ENCODE results near the gene KCP.

The KCP gene

DNA sequence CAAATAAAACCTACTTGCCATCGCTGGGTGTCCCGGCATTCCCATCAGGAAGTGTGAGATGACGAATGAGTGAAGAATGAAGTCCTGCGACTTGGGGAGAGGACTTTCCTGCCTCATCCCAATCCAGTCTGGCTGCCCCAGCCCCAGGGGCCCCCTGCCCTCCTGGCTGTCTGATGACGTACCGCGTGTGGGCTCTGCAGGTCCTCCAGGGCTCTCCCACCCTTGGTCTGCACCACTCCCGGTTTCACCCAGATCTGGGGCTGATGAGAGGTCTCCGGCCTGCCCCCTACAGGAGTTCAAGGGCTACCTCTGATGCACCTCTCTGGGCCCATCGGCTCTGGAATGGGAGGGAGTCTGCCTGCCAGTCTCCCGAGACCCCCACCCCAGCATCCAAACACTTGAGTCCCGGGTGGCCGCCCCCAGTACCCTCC lies 38.1 kb downstream of the KCP start:
- no peak for DNase-seq (ENCODE audit: low read depth)

DNA sequence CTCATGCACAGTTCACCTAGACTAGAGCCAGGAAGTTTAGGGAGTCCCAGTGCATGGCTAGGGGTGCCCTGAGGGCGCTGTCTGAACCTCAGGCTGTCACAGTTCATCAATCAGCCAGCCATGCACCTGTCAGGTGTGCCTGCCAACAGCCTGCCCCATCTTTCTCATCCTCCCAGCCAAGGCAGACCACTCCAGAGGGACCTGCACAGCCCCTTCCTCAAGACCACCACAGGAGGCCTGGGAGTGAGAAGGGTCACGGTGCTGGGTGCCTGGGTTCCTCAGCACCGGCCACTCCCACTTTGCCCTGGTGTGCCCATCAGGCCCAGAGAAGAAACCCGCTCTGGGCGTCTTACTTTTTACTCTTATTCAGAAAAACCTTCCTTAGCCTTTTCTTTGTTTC lies 39.5 kb downstream of the KCP start:
- DNase-seq (ENCODE audit: low read depth), result no peak

DNA sequence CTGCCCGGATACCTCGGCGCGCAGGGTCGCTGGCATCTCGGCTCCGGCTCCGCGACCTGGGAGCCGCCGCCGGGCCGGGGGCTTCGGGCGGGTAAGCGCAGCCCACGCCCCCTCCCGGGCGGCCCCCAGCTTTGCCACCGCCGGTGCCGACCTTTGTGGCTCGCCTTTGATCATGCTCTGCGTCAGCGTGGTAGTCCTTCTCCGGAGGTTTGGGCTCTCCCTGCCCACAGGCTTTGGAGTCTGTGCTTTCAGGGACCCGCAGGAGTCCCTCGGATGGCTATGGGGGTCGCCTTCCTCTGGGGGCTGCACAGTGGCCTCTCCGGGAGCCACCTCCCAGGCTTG lies 40.6 kb downstream of the KCP start:
- no peak for DNase-seq (ENCODE audit: low read depth)

DNA sequence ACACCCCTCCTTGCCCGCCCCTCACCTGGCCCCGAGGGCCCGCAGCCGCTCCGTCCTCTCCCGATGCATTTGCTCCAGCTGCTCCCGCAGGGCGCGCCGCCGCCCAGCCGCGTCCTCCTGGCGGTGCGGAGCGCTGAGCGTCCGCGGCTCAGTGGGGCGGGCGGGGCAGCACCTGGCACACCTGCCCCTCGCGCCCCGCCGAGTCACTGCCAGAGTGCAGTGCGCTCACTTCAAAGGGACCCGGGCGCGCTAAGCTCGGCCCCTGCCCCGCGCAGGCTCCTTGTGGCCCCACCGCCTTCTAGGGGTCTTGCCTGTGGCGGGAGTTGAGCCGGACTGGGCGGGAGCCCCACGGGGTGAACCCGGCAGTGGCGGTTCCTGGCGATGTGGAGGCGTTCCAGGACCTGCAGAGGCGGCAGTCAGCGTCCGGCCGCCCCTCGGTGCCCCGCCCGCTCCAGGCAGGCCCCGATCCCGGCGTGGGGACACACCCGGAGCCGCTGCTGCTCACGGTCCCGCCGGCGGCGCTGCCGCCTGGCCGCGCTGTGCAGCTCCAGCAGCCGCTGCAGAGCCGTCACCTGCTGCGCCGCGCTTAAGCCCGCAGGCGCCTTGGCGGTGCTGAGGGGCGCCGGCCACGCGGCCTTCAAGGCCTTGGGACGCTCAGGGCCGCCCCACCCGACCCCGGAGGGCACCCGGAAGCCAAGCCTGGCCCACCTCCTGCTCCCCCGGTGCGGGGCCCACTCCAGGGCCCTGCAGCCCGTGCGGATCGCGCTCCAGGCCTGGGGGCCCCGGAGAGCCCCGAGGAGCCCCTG lies 41.2 kb downstream of the KCP start:
- no peak for DNase-seq (ENCODE audit: low read depth)

DNA sequence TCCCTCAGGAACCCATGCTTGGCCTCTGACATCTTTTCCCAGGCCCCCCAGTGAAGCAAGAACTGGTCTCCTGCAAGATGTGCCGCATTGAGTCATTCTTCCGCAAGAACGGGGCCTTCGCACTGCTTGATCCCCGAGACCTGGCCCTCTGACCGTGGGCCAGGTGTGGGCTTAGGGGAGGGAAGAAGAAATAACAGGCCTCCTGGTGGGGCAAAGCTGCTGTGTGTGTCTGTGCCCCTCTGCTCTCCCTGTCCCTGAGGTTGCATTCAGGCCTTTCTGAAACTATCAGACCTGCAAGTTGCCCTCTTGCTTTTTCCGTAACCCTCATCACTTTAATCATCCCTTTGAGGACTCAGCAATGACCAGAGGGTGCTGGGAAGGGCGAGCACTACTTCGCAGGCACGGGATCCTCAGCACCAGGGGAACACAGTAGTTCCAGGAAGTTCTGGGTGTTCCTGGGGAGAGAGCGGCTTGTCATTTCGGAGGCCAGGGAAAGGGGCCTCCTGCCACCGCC lies 41.8 kb downstream of the KCP start:
- no peak for DNase-seq (ENCODE audit: low read depth)

DNA sequence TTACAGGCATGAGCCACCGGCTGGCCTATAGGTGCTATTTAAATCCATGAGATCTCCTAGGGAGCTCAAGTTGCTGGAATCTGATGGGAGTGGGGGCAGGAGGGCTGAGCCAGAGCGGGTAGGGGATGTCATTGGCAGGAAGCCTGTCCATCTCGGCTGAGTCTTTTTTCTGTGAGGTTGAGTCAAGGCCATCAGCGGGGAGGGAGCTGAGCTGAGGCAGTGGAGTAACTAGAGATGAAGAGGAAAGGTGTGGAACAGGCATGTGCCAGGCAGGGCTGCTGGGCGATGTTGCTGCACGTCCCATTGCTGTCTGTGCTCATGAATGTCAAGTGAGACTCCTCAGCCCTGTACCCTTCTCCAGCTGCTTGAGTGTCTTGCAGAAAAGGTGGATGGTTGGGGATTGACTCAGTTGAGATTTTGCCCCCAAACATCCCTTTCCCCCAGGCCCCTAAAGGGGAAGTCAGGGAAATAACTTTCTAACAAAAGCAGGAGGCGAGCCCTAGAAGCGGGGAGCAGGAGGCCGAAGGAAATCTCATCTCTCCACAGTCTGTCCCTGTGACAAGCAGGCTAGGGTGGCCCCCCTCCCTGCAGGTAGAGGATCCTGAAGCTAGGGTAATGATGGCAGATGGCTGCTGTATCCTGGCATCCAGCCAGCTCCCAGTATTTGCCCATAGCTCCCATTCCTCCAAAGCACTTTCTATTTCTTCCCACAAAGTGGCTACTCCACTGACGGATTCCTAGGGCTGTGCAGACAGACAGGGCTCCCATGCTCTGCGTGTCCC lies 42.5 kb downstream of the KCP start:
- no peak for DNase-seq (ENCODE audit: low read depth)

DNA sequence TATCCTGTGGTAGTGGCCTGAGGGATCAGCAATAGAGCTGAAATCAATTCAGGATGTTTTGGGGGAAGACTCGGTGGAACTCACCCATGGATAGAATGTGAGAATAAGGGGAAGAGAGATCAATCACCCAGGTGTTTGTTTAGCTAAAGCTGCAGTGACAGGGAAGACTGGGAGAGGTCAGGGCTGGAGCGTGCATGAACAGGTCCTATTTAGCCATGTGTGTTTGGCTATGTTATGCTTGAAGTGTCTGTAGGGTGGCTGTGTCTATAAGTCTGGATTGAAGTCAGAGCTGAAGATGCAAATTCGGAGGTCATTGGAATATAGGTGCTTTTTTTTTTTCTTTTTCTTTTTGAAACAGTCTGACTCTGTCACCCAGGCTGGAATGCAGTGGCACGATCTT lies 43.3 kb downstream of the KCP start:
- DNase-seq (ENCODE audit: low read depth), result no peak

DNA sequence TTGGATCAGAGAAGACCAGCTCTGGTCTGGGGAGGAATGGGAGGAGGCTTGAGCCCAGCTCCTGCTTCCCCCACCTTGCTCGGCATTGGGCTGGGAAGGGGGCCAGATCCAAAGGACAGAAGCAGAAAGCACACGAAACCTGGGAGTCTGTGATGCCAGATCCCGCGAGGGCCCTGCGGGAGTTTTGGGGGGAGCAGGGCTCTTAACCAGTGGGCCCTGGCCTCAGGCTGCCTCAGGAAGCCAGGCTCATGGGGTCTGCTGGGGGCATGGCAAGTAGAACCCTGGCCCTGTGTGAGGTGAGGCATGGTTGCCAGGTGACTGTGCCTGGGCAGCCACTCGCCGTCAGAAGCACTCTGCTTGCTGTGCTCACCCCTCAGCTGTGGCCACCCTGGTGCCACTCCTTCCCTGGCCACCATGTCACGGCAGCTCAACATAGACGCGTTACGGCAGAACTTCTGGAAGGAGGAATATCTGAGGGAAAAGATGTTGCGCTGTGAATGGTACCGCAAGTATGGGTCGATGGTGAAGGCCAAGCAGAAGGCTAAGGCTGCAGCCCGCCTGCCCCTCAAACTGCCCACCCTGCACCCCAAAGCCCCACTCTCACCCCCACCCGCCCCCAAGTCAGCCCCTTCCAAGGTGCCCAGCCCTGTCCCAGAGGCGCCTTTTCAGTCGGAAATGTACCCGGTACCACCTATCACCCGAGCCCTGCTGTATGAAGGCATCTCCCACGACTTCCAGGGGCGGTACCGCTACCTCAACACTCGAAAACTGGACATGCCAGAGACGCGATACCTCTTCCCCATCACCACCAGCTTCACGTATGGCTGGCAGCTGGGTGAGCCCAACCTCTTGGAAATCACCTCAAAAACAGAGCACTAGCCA lies 44.3 kb downstream of the KCP start:
- no peak for DNase-seq (ENCODE audit: low read depth)

DNA sequence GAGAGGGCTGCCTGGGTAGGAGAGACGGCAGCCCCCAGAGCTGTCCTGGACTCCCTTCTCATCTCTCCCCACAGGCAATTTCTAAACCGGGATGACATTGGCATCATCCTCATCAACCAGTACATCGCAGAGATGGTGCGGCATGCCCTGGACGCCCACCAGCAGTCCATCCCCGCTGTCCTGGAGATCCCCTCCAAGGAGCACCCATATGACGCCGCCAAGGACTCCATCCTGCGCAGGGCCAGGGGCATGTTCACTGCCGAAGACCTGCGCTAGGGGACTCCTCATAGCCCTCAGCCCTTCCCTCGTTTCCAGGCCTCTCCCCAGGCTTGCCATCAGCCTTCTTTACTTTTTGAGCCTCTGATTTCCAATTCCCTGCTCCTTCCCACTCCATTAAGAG lies 45.2 kb downstream of the KCP start:
- DNase-seq (ENCODE audit: low read depth), result no peak

DNA sequence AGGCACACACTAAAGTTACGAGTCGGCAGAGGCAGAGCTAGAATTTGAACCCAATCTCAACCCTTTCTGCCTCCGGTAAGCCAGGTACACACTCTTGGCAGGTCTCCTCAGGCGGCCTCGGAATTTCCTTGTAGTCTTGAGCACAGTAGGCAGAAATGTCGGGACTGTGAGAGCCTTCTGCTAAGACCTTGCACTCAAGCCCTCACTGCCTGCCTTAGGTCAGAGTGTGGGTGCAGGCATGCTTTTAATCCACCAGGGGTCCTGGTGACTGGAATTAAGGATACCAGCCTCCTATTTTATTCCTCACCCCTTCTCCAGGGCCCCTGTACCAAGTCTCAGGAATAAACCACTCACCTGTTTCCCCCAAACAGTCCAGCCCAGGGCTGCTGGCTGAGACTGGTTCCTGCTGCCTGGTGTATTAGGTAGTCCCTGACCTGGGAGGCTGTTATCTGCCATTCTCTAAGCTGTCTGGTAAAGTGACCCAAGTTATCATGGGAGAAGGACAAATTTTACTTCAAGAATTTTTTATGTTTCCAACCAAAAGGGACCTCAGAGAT lies 47.0 kb downstream of the KCP start:
- DNase-seq (ENCODE audit: low read depth), result peak; percentile 32

DNA sequence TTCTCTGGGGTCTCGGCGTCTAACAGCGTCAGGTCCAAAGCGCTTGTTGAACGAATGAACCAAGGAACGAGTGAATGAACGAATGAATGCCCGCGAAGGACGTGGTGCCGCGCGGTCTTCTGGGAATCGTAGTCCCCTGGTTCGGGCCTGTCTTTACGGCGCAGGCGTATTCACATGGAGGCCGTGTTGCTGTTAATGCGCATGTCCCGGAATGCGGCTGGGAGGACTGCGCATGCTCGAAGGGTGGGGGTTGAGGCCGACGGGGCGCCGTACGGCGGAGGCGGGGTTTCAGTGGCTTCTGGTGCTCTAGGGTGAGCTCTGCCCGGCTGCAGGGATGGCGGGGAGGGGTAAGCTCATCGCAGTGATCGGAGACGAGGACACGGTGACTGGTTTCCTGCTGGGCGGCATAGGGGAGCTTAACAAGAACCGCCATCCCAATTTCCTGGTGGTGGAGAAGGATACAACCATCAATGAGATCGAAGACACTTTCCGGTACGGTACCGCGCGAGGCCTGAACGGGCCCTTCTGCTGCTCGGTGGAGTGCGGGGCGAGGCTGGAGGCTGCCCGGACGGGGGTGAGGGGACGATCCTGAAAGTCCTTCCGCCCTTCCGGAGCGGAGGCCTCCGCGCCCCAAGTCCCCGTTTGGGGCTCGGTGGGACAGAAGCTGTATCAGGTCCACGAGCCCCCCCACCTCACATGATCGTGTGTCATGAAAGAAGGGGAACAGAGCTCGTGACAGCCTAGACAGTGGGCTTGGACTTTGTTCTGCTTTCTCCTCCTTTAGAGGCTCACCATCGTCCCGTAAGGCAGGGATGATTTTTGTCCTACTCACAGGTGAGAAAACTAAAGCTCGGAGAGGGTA lies 47.7 kb downstream of the KCP start, which contains the start of gene ATP6V1F:
Gene ATP6V1F (plus strand): TSS at position 286 of the 862 bp plus-strand sequence. CDS start 49 bp downstream, at position 335.
- DNase-seq (ENCODE audit: low read depth), result peak; percentile 85

DNA sequence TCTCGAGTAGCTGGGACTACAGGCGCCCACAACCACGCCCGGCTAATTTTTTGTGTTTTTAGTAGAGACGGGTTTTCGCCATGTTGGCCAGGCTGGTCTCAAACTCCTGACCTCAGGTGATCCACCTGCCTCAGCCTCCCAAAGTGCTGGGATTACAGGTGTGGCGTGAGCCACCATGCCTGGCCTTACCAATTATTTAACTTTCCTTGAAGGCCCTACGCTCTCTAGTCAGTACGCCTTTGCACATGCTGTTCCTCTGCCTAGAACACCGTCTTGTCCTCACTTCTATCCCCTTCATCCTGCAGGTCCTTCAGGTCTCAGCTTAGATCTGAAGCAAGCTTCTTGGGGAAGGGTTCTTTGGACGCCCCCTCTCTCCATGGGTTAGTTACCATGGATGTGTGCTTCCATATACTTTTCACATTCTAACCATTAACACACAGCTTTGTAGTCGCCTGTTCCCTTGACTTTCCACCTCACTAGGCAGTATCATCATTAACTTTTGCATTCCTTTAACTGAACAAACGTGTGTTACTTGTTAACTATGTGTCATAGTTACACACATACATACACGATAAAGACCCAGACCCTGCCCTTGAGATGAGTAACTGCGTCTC lies 48.4 kb downstream of the KCP start:
- no peak for DNase-seq (ENCODE audit: low read depth)

DNA sequence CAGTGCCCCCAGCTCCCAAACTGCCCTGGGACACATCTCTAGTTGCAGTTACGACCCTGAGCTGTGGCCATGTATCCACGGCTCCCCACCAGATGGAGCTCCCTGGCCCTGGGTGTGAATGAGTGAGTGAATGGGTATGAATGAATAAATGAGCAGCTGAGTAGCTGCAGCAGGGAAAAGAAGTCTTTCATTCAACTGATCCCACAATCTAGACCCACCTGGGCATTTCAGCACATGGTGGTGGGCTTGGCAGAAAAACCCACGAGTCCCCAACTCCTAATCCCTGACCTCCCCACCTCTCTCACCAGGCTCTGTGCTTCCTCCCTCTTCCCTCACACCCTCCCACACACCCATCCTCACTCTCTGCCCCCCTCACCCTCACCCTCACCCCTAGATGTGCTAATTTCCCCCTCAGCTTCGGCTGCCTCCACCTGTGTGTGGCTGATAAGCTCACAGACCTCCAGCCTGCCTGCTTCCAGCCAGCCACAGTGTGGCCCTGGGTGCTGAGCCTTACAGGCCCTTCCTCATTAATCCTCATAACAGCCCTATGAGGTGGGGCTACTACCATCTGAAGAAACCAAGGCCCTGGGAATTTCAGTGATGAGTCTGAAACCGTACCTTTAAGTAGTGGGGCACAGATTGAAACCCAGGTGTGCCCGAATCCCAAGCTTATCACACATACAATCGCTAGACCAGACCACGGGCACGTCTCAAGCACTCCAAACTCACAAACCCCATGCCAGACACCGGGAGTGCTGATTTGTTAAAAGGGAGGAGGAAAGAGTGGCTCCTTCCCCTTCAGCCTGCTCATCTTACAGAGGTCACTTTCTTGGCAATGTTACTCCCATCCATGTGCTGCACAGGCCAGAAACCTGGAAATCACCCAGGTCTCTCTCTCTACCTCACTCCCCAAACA lies 50.1 kb downstream of the KCP start:
- peak; percentile 41 for DNase-seq (ENCODE audit: low read depth)

DNA sequence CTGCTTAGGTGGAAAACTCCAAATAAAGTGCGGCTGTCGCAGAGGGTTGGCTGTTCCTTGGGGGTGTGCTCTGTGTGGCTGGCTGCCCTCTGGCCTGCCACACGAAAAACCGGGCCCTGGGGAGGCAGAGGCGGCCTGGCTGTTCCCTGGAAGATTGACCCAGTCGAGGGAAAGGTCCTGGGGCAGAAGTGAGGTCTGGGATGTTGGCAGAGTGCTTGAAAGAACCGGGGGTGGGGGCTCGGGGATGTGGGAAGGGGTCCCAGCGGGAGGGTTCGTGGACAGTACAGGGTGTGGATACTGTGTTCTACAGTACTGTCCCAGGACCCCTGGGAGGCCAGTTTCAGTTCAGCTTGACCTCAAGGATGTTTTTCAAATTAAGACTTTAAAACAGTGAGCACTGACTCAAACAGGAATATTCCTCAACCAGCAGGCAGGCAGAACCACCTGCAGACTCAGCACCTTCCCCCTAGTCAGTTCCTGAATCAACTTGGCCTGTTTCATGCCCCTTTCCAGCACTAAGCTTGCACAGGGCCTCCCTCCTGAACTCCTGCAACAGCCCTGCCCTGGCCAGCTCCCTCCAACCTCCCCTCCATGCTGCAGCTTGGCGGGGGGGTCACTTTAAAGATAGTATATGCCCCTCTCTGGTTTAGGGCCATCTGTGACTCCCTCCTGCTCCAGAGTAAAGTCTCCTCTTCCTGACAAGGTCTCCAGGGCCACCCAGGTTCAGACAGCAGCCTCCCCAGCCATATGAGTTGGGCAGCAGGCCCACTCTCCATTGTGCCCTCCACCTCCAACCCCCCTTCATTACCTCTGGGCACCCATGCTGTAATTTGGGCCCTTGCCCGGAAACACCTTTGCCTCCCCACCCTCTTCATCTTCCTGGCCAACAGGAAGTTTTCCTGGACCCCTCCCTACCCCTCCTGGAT lies 51.0 kb downstream of the KCP start:
- DNase-seq (ENCODE audit: low read depth), result no peak

DNA sequence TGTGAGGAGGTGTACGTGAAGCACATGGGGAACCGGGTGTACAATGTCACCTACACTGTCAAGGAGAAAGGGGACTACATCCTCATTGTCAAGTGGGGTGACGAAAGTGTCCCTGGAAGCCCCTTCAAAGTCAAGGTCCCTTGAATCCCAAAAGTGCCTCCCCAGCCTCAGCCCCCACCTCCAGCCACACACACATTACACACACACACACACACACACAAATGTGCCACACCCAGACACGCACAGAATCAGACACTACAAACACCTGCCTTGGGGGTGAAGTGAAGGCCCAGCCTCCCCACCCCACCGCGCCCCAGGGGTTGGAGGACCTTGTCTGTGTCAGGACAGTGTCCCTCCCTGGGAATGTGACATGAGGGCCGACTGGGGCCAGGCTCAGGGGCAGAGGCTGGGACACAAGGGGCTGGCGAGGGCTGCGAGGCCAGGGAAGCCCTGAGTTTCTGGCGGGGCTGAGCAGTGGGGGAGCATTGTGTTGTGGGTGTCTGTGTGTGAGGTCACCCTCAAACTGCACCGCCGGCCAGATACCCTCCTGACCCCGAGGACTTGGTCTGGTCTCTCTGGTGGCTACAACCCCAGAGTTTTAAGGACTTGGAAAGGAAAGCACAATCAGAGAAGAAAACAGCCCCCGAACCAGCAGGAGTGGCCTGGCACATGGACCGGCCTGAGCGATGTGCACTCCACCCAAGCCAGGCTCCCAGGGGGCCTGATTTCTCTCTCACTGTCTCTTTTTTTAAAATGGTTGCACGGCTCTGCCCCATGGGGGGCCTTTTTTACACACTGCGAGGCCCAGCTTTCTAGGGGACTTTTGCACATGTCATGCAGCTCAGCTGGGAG lies 51.9 kb downstream of the KCP start:
- DNase-seq (ENCODE audit: low read depth), result no peak

DNA sequence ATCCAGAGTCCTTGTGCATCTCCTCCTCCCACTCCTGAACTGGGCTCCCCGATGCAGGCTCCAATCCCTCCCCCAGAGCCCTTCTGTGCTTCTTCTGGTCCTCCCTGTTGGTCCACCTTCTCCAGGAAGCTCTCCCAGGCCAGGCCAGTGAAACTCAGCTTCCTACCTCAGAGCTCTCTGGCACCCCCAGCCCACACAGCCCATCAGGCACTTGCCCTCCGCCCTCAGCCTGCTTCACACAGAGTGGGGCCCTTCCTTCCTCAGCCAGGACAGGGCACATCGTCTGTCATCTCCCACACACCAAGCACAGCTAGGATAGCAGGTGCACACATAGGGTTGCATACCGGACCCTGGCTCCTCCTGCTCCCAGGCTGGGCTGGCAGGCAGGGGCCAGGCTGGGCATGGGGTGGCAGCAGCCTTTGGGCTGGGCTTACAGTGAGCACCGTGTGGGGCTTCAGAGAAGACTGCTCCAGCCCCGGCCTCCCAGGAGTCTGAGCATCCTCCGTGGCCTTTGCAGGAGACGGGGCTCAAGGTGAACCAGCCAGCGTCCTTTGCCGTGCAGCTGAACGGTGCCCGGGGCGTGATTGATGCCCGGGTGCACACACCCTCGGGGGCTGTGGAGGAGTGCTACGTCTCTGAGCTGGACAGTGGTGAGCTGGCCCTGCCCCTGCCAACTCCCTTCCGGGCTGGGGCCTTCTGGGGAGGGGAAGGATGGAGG lies 54.3 kb downstream of the KCP start:
- DNase-seq (ENCODE audit: low read depth), result no peak

DNA sequence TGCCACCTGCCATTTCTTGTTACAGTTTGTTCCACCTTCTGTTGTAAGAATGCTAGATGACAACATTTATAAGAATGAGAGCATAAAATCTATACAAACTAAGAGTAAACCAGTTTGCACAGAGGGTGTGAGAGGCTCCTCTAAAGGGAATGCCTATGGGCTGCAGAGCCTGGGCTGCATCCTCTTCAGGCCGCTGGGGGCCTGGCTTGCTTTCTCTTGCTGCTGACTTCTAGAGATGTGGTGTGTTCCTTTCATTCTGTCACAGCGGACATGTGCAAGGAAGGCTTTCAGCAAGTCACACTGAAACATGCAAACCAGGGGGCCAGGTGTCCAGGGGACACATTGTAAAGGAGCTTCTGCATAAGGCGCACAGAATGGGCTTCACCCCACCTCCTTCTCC lies 55.0 kb downstream of the KCP start:
- no peak for DNase-seq (ENCODE audit: low read depth)
